ENCODE results near the gene CYP8B1.

CYP8B1 gene, protein sequence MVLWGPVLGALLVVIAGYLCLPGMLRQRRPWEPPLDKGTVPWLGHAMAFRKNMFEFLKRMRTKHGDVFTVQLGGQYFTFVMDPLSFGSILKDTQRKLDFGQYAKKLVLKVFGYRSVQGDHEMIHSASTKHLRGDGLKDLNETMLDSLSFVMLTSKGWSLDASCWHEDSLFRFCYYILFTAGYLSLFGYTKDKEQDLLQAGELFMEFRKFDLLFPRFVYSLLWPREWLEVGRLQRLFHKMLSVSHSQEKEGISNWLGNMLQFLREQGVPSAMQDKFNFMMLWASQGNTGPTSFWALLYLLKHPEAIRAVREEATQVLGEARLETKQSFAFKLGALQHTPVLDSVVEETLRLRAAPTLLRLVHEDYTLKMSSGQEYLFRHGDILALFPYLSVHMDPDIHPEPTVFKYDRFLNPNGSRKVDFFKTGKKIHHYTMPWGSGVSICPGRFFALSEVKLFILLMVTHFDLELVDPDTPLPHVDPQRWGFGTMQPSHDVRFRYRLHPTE

DNA sequence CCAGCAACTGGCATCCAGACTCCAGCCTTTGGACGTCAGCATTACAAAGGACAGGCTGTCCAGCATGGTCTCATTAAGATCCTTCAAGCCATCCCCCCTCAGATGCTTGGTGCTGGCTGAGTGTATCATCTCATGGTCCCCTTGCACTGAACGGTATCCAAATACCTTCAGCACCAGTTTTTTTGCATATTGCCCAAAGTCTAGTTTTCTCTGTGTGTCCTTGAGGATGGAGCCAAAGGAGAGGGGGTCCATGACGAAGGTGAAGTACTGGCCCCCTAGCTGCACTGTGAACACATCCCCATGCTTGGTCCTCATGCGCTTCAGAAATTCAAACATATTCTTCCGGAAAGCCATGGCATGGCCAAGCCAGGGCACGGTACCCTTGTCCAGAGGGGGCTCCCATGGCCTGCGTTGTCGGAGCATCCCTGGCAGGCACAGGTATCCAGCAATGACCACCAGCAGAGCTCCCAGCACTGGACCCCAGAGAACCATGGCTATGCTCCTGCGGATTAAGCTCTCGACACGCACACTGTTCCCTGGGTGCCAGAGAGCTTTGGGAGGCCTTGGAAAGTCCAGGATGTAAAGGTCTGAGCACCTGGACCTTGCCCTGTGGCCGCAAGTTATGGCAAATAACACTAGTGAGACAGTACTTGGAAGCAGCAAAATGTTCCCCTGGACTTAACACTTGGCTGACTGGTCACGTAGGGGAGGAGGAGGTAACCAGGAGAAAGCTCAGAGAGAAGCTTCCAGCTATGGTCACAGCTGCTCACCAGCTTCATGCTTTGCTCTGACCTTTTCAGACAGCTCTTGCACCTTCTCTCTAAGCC, at the start of gene CYP8B1:
CYP8B1 (minus strand) TSS at position 555 of the 827 bp plus-strand sequence; CDS start at position 492, 63 bp downstream.
- DNase-seq (ENCODE audit: low spot score), result no peak

DNA sequence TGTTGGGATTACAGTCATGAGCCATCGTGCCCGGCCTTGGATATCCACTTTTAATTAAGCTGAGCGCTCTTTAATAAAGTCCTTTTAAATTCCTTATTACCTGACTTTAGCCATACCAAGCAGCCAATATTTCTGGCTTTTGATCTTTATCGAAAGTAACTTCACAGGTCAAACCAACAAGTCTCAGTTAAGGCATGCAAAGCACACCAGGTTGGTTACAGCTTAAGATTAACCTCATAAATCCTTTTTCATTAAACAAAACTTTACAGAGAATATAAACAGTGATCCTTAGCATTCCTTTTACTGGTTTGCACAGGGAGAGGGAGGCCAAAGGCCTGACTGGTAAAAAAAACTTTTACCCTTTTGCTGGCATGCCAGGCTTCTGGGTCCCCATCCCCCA, 47.9 kb upstream of the CYP8B1 start:
- DNase-seq (ENCODE audit: low spot score), result no peak

DNA sequence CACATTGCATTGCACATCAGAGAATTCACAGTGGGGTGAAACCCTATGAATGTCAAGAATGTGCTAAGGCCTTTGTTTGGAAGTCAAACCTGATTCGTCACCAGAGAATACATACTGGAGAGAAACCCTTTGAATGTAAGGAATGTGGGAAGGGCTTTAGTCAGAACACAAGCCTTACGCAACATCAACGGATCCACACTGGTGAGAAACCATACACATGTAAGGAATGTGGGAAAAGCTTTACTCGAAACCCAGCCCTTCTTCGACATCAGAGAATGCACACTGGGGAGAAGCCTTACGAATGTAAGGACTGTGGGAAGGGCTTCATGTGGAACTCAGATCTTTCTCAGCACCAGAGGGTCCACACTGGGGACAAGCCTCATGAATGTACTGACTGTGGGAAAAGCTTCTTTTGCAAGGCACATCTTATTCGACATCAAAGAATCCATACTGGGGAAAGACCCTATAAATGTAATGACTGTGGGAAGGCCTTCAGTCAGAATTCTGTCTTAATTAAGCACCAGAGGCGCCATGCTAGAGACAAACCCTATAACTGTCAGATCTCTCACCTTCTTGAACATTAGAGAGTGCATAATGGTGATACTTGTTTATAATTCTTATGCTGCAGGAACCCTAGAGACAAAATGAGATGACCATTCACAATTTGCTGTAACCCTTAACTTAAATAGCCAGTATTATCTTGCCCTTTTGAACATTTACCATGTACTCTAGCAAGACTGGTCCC, 39.3 kb upstream of the CYP8B1 start:
- no peak for DNase-seq (ENCODE audit: low spot score)

DNA sequence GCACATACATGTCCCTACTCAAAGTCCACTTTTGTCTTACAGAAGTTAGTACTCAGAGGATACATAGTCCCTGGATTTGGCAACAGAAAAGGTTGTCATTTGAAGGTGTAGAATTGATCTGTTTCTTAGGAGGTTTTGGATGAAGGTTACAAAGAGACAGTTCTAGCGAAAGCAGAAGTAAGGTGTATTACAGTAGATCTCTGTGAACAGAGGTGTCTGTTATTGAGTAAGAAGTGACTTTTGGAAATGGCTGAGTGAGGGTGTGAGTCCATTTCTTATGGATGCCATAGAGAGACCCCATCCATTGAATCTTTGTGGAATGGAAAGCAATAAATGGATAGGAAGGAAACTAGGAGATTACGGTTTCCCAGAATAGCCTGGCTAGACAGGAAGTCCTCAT, 35.9 kb upstream of the CYP8B1 start:
- no peak for DNase-seq (ENCODE audit: low spot score)

DNA sequence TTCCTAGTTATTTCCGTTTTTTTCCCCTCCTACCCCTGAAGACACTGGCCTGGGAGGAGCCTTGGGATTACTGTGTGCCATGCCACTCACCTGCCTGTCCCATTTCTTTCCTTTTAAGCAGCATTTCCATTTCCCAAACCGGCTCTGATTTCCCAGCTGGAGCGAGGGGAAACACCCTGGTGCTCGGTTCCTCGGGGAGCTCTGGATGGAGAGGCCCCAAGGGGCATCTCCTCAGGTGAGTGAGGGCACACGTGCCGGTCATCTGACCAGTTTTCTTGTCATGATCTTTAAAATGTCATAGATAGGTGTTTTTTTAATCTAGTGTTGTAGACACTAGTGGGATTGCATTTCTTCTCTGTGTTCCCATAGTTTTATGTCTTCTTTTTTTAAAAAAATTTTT, 33.0 kb upstream of the CYP8B1 start:
- no peak for DNase-seq (ENCODE audit: low spot score)

DNA sequence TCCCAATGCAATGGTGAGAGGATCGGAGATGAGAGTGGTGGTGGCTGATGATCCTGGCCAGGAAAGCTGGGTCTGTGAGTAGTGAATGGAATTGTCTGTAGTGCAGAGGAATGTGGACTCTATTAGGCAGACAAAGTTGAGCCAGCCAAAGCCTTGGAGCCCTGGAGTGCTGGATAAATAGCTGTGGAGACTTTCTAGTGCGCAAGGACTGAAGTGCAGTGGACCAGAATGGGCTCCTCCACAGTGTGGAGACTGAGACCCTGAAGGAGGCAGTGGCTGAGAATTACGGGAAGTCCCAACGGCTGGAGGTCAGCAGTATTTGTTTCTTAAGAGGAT, 31.1 kb upstream of the CYP8B1 start:
- DNase-seq (ENCODE audit: low spot score), result peak; percentile 29

DNA sequence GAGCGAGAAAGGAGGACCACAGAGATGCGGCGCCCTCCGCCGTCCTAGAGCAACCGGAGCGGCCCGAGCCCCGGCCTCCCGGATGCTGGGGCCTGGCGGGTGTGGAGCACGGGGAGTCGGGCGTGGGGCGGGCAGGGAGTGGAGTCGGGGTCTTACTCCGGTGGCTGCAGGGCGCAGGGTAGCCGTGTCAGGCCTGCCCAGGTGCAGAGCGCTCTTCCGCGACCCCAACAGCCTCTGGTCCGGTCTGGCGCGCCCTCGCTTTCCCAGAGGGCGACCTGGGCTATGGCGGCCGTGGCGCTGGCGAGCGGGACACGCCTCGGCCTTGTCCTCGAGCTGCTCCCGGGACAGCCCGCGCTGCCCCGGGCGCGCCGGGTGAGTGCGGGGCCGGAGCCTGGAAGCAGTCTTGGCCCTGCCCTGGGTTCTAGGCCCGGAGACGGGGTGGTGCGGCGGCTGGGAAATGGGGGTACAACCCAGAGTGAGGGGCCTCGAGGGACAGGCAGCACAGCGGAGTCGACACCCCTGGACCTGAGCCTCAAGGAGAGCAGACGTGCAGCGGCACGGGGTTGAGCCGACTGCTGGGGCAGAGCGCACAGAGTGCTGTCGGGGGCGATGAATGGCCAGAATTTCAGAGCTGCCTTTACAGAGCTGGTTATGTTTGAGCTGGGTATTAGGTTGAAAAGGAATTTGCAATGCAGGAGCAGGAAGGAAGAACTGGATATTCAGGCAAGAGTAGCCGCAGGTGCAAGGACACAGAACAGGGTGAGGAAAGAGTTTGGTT, 30.6 kb upstream of the CYP8B1 start, which contains the start of gene ZNF662:
ZNF662 (plus strand) TSS at position 73 of the 778 bp plus-strand sequence. CDS start 1,973 bp downstream, outside the sequence.
- DNase-seq (ENCODE audit: low spot score), result peak; percentile 80

DNA sequence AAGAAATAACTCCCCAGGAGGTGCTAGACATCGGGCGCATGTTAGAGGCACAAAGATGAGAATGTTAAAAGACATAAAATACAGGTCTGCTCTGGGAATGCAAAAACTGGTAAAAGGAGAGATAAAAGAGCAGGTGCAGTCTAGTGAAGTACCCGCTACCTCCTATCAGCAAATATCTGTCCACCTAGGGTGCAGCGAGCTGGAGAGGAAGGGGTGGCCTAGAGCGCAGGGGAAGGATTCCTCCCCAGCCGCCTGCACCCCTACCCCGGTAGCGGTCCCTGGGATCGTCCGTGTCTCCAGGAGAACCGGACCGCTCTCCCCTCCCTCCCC, 30.0 kb upstream of the CYP8B1 start:
- no peak for DNase-seq (ENCODE audit: low spot score)

DNA sequence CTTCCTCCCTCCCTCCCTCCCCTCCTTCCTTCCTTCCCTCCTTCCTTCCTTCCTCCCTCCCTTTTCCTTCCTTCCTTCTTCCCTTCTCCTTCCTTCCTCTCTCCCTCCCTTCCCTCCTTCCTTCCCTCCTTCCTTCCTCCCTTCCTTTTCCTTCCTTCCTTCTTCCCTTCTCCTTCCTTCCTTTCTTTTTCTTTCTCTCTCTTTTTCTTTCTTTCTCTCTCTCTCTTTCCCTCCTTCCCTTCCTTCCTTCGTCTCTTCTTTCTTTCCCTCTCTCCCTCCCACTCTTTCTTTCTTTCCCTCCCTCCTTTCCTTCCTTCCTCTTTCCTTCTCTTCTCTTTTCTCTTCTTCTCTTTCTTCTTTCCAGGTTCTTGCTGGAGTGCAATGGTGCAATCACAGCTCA, 28.4 kb upstream of the CYP8B1 start:
- no peak for DNase-seq (ENCODE audit: low spot score)

DNA sequence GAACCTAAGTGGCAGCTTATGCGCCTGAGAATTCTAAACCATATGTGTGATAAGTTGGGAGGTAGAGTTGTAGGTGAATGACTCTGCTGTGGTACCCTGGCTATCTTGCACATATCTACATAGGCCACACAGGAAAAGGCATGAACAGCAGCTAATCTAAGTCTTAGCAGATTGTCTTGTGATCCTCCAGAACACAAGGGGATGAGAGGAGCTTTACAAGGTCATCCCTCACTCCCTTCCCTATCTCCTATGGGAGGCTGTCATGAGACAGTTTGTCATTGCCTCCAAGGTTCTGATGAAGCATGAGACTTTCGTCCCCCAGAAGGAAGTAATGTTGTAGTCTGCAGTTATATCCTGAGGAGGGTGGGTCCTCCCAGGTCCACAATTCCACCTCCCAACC, 26.6 kb upstream of the CYP8B1 start:
- DNase-seq (ENCODE audit: low spot score), result no peak

DNA sequence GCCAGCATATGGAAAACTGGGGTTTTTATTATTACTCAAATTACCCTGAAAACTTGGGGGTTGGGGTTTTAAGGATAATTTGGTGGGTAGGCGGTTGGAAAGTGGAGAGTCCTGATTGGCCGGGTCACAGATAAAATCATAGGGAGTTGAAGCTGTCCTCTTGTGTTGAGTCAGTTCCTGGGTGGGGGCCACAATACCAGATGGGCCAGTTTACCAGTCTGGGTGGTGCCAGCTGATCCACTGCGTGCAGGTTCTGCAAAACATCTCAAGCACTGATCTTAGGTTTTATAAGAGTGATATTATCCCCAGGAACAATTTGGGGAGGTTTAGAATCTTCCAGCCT, 25.4 kb upstream of the CYP8B1 start:
- no peak for DNase-seq (ENCODE audit: low spot score)

DNA sequence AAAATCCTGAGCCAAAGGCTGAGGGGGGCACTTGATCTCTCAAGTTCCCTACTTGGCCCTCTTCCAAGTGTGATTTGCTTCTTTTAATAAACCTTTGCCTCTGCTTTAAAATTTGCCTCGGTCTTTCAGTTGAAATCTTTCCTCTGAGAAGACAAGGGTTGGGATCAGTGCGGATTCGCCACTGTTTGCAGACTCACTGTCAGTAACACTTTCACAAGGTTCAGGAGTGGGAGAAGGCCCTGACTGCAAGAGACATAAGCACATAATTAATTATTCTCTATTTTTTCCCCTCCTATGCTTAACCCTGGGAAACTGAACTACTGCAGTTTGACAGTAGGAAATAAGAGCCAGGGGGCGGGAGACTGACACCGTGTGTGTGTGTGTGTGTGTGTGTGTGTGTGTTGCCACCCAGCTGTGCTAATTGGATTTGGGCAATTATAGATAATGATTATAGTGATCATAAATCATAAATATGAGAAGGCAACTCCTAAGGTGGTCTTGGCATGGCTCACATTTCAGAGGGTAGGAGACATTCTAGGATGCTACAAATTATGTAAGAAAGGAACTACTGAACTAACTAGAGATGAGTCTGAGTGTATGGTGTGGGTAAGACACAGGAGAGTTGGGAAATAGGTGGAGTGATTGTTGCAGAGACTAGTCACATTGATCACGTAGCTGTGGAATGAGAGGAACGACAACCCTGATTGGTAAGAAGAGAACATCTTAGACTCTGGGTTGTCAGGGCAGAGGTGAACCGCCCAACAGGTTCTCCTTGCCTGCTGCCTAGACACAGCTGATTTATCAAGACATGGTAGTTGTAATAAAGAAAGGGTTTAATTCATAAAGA, 24.8 kb upstream of the CYP8B1 start:
- no peak for DNase-seq (ENCODE audit: low spot score)

DNA sequence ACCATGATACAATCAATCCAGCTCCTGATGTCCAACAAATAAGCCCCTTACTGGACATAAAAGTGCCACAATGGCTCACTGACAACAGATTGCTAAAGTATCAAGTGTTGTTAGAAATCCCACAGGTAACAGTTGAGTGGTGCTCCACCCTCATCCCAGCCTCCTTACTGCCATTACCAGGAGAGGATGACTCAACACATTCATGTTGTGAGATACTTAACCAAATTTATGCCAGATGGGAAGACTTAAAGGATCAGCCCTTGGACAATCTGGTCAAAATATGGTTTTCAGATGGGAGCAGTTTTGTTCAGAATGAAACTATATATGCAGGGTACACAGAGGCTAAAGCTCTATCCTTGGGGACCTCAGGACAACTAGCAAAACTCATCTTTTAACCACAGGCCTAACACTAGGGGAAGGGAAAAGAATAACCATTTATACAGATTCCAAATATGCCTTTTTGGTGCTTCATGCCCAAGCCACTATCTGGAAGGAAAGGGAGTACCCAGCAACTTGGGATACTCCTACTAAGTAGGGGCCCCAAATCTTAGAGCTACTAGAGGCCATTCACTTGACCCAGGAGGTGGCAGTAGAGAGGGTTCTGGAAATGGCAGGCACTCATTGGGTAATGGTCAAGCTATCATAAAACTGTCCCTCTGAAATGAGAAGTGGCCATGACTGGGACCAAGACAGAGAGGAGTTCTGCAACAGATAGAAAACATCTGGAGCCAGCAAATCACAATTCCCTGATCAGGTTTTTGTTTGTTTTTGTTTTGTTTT, 23.4 kb upstream of the CYP8B1 start:
- DNase-seq (ENCODE audit: low spot score), result no peak

DNA sequence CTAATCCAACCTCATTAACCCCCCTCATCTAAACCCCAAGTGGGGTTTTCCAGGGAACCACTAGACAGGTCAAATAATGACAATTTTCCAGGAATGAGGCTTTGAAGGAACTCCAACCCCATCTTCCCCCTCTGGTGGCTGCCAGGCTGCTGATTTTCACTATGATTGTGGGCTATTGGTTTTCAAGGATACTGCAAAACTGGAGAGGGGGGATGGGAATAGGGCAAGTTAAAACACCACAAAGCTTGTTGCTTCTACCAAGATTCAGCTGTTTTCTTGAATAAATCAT, 19.8 kb upstream of the CYP8B1 start:
- no peak for DNase-seq (ENCODE audit: low spot score)

DNA sequence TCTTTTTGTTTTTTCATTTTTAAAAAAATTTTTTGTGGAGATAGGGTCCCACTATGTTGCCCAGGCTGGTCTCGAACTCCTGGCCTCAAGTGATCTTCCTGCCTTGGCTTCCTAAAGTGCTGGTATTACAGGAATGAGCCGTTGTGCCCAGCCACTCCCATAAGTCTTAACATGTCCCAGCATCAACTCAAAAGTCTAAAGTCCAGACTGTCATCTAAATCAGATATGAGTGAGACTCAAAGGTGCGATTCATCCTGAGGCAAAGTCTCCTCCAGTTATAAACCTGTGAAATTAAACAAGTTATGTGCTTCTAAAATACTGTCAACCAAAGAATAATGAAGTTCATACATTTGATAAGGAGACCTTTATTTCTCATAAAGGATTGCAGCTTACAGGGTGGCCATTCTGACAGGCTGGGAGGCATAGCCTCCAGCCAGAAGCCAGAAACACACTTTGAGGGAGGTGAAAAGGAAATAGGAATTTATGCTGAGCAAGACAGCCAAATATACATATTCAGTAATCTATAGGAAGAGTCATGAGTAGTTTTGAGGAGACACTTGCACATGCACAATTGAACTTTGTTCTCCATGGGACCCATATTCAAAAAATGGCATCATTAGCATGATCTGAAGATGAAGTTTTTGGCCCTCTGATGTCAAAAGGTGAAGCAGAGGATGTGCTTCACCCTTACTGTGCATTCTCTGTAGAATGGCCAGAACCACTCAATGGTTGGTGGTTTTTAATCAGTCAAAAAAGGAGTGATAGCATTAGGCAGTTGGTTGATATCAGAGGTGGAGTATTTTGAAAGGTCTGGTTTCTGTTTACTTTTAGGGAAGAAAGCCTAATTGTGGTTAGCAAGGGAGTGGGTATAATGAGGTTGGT, 19.3 kb upstream of the CYP8B1 start:
- DNase-seq (ENCODE audit: low spot score), result no peak

DNA sequence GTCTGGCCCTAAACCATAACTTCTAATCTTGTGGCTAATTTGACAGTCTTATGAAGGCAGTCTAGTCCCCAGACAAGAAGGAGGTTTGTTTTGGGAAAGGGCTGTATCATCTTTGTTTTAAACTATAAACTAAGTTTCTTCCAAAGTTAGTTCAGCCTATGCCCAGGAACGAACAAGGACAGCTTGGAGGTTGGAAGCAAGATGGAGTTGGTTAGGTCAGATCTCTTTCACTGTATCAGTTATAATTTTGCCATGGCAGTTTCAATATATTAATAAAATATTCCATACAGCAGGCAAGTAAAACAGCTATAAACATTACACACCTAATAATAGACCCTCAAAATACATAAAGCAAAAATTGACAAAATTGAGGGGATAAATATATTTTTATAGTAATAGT, 17.1 kb upstream of the CYP8B1 start:
- no peak for DNase-seq (ENCODE audit: low spot score)

DNA sequence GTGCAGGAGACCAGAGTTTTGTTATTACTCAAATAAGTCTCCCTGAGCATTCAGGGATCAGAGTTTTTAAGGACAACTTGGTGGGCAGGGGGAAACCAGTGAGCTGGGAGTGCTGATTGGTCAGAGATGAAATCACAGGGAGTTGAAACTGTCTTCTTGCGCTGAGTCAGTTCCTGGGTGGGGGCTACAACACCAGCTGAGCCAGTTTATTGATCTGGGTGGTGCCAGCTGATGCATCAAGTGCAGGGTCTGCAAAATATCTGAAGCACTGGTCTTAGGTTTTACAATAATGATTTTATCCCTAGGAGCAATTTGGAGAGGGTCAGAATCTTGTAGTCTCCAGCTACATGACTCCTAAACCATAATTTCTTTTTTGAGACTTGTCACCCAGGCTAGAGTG, 16.5 kb upstream of the CYP8B1 start:
- no peak for DNase-seq (ENCODE audit: low spot score)

DNA sequence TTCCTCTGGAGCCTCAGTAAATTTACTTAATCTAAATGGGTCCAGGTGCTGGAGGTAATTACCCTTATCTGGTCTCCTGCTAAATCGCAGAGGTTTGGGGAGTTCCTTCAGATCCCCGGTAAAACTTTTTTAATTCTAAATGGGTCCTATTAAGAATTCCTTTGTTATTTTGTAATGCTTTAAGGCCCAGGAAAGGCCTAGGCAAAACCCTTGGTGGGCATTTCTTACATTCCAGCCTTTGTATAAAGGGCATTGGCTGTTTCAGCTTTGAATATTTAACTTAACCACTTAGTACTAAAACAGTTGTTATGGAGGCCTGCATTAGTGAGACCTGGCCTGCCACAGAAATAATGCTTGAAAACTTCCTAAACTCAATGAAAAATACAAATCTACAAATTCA, 15.4 kb upstream of the CYP8B1 start:
- no peak for DNase-seq (ENCODE audit: low spot score)

DNA sequence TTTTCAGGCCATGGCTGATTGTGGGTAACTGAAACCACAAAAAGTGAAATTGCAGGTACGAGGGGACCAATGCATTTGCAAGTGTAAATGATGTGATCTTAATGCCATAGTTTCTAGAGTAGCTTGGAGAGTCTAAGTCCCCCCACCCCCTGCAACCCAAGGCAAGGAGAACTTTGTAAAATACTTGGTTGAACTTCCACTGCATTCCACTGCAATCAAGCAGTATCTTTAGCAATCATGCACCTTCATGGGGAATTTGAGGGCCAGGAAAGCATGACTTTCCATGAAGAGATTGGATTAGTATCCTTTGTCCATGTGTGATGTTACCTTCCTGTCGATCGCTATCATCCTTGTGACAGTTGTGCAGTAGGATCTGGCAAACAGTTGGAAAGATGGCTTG, 11.4 kb upstream of the CYP8B1 start:
- DNase-seq (ENCODE audit: low spot score), result no peak
